NCI-H2107 treated with DMSO at 0.1 percent for 48 hours (cell line): ENCODE measurements around the gene ANKK1.
A peak's percentile ranks its signal among the peaks of the same experiment; 100 is the strongest.

Source experiments
- DNase-seq: peaks from one replicate; lab custom pipeline; 2025; ENCODE audit not compliant: unreplicated experiment; lab: John Stamatoyannopoulos, UW

ANKK1 gene

DNA sequence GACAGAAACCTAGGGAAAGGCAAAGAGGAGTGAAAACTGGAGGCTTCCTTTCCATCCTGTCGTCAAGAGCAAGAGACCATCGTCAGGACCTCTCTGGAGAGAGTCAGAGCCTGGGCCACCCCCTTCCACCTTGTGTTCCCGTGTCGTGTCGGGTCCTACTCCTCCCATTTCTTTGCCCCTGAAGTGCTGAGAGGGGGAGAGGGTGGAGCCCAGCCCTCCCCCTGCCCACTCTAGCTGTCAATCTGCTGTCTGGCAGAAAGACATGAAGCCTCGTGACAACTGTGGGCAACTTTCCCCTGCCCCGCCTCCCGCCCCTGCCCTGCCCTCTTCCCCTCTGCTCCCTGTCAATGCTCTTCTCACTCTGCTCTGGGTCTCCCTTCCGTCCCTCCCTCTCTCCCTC lies 20.6 kb downstream of the ANKK1 start:
- DNase-seq: no peak

DNA sequence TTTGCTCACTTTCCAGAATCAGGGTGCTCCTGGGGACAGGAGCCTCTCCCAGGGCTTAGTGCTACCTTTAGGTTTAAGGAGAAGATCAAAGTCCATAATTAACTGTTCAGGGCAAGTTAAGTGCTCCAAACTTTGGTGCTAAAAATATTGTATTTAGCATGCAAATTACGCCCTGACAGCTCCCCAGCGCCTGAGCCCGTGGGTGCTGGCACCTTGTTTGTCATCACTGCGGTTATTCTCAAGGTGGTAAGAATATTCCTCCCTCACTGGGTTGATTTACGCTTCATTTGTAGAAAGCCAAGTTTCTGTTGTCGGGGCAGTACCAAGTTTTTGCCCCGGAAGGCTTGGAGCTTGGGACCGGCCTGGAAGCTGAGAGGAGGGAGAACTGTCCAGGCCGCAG lies 21.3 kb downstream of the ANKK1 start:
- DNase-seq: no peak

DNA sequence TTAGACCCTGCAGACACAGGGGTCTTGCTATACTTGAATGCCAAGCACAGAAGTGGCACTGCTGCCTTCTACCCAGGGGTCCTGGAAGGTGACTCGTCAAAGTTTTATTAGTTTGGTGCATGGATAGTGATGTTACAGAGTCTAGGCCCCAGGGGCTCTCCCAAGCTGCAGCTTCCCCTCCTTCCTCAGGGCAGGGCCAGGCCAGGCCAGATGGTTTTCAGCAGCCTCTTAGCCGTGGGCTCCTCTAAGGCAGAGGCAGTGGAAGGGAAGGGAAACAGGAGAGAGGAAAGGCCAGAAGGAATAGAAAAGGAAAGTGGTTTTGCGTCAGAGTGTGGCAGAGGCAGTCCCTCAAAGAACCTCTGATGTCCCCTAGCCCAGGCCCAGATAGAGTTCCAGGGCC lies 21.9 kb downstream of the ANKK1 start:
- no peak for DNase-seq

GRCh38 chr11:113410414-113411135 lies 23.0 kb downstream of the ANKK1 start:
- no peak for DNase-seq

DNA sequence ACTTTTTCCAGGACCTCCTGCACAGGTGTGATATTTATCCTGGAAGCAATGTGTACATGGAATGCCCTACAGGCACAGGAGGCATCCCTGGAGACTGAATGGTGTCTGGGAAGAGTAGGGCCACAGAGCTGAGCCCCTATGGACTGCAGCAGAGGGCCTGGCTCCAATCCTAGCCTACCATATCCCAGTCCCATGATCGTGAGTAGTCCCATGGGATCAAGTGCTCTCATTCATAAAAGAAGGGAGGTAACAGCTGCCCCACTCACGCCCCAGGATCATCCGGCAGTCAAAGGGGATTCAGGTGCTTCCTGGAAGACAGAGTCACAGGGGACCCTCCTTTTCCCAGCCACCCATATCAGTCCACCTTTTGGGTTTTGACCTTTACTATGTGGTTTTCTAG lies 24.0 kb downstream of the ANKK1 start:
- DNase-seq: peak; percentile 56

DNA sequence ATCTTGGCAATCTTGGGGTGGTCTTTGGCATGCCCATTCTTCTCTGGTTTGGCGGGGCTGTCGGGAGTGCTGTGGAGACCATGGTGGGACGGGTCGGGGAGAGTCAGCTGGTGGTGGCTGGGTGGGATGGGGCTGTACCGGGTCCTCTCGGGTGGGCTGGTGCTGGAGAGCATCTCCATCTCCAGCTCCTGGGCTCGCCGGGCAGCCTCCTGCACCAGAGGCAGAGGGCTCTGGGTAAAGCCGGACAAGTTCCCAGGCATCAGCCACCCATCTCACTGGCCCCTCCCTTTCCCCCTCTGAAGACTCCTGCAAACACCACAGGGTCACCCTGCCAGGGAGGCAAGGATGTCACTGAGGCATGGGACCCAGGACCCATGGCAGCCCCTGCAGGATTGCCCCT lies 25.1 kb downstream of the ANKK1 start:
- no peak for DNase-seq

DNA sequence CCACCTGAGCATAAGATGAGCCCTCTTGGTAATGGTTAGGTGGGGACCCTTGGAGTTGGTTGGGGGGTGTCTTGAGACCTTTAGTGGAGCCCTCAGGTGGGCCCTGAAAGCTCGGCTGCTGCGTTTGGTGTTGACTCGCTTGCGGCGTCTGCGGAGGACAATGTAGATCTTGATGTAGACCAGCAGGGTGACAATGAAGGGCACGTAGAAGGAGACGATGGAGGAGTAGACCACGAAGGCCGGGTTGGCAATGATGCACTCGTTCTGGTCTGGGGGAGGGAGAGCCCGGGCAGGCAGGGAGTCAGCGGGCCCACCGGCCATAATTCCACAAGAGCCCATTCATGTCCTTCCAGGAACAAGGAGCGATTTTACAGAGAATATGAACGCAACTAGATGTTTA lies 27.8 kb downstream of the ANKK1 start:
- no peak for DNase-seq

GRCh38 chr11:113417428-113417827 lies 29.8 kb downstream of the ANKK1 start:
- no peak for DNase-seq

GRCh38 chr11:113419454-113420003 lies 31.9 kb downstream of the ANKK1 start:
- DNase-seq: no peak

- DNase-seq: no peak
These were observed 33.2 kb downstream of the ANKK1 start for GRCh38 chr11:113420808-113421207.

- no peak for DNase-seq
These were observed 39.1 kb downstream of the ANKK1 start for GRCh38 chr11:113426686-113427085.

DNA sequence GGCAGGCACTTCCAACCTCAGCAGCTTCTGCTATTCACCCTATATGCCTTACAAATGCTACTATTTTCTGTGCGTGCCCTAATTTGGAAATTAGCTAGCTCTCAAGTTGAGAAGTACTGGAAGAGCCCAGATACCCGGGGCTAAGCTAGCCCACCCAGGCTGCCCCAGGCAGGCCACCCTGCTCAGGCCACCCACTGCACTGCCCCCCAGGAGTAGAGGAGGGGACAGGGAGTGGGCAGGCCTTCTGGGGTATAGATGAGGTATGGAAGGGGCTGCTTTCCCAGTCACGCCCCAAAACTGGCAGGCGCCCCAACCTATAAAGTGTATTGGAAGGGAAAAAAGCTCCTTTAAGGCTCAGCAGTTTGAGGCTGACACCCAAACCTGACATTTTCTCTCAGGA lies 44.2 kb downstream of the ANKK1 start:
- no peak for DNase-seq

GRCh38 chr11:113435190-113435968 lies 47.8 kb downstream of the ANKK1 start:
- no peak for DNase-seq

DNA sequence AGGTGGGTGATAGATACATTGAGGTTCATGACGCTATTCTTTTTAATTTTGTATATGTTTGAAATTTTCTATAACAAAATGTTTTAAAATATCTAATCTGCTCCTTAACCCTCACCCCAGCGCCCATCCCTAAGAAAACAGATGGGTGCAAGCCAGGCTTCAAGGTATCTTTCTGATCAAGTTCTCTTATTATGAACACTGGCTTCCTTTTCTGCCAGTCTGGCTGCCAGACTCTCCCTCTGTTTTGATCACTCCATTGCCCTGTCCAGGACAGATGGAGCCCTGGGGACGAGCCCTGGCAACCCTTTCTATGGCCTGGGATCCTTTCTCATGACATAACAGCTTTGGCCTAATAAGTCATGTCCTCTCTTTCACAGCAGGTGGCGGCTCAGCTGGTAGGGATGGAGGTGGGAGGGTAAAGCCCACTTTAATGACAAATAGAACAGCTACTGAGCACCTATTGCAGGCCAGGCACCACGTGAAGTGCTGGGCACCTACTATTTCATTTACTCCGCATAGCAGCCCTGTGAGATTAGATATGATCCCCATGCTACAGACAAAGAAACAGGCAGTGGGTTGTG lies 49.2 kb downstream of the ANKK1 start:
- DNase-seq: no peak

DNA sequence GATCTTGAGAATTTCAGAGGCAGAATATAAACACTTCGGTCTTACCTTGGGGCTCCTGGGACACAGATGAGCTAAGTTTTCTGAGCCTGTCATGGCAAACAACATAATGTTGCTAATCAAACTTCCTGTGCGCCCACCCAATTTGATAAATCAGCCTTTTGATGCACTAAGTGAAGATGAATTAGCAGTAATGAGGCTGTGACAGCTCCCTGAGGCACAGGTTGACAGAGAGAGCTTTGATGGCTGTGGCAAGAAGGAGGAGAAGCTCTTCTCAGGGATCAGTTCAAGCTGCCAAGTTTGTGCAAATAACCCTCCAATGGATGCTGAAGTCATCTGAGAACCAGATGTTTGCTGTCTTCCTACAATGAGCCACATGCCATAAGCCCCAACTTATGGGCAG lies 53.2 kb downstream of the ANKK1 start:
- no peak for DNase-seq

- no peak for DNase-seq
These were observed 57.0 kb downstream of the ANKK1 start for GRCh38 chr11:113444502-113445123.

DNA sequence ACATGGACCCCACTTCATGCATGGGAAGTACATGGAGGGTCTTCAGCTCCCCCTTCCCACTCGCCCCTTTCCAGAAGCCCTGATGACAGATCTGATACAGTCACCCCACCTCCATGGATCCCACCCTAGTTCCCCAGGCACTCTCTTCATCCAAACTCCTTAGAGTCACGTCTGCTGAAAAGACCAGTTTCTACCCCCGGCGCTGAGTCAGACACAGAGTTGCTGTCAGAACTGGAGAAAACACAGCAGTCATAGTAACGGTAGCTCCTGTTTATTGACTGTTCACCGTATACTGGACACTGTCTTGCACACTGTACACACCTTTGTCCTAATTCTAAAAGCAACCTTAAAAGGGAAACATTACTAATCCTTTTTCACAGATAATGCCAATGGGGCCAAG lies 58.5 kb downstream of the ANKK1 start:
- DNase-seq: no peak

GRCh38 chr11:113446938-113447337 lies 59.4 kb downstream of the ANKK1 start:
- DNase-seq: no peak

DNA sequence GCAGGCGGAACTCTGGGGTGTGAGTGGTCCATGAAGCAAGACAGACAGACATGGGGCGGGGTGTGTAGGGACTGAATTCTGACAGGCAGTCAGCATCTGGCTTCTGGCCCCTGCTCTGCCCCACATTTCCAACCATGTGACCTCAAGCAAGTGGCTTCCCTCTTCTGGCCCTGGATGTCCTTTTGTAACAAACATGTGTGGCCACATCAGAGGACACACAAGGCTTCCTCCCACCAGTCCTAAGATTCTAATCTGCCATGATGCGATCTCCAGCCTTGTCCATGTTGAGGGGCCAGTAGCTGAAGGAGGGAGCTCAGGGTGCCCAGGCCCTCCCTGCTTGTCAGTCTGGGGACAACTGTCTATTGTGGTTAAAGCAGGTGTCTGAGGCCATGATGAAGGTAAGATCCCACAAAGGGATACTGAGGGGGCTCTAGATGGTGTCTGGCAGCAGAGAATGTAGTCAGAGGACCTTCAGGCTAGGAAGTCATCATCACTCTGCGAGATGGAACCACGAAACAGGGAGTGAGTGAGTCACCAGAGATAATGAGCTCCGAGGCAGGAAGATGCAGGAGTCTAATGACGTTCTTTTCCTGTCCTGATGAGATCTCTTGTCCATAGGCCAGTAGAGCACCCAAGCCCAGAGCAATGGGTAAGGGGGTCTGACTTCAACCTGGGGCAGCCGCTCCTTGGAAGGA lies 60.2 kb downstream of the ANKK1 start:
- no peak for DNase-seq

GRCh38 chr11:113448316-113448677 lies 60.7 kb downstream of the ANKK1 start:
- no peak for DNase-seq

GRCh38 chr11:113449743-113450142 lies 62.2 kb downstream of the ANKK1 start:
- no peak for DNase-seq
